ENCODE results near the gene CCDC13. TPM values are rescaled to one million over a fixed set of nuclear protein-coding genes. Genes with fewer than 3 reads are reported as not detected.
A peak's percentile ranks its signal among the peaks of the same experiment; 100 is the strongest.

The CCDC13 gene
- total RNA-seq (2014; rRNA removed; shearing (Covaris generic)) (0.22 and 1.3 TPM in 2 replicates), polyA plus RNA-seq (2016; fragmentation: Nextera tagmentation; extraction: Ambion mirVana) (0.41 and 1.1 TPM in 2 replicates)

GRCh38 chr3:42772670-42773408 is at the start of gene CCDC13:
Gene CCDC13 (minus strand): TSS chr3:42773253. CDS start chr3:42758345, 14,908 bp downstream.
- TF ChIP-seq EZH2phosphoT487 (IDR thresholded peaks at IDR 0.05; ENCODE audit: insufficient read depth, low read depth) (no peak), EZH2 (IDR thresholded peaks at IDR 0.05; ENCODE audit: insufficient read depth, poor library complexity, severe bottlenecking) (no peak)
- H3K4me1 ChIP-seq (ENCODE audit: insufficient read depth) = peaks cover 6% of the 10 kb centered on the region; the same call in 1 of the 2 replicates
- no peaks in the 10 kb centered on the region for H3K9me2 ChIP-seq (ENCODE audit: insufficient read depth)
- 7% methylated on average over 62 to 63 of the region's 63 CpGs for WGBS, 2 experiments (ENCODE audit: low coverage in 1 of 2, low lambda C conversion rate in 2 of 2, missing lambda C conversion rate in 2 of 2)
- peak; percentile 94 for DNase-seq
- no peaks in the 10 kb centered on the region for H4K20me1 ChIP-seq (ENCODE audit: insufficient read depth)
- H3K36me3 ChIP-seq (ENCODE audit: low read depth) = no peaks in the 10 kb centered on the region
- in situ Hi-C loops (cut with MboI) = no loop called here
- H3K9me3 ChIP-seq (ENCODE audit: low read depth) = no peaks in the 10 kb centered on the region
- no peaks in the 10 kb centered on the region for H3K79me2 ChIP-seq (ENCODE audit: insufficient read depth)
- H3K27ac ChIP-seq = peak within 1 kb of the TSS; percentile 24
- peak within 1 kb of the TSS; percentile 91 for H3K4me2 ChIP-seq (ENCODE audit: unreplicated experiment)
- no peaks in the 10 kb centered on the region for H3F3A ChIP-seq (ENCODE audit: insufficient read depth)
- H3K4me3 ChIP-seq = peak within 1 kb of the TSS; percentile 87
- H3K9ac ChIP-seq = peak within 1 kb of the TSS; percentile 79
- peak within 1 kb of the TSS; percentile 93 for H2AFZ ChIP-seq
- no peaks in the 10 kb centered on the region for H3K27me3 ChIP-seq (replicated peaks; ENCODE audit: insufficient read depth)

GRCh38 chr3:42822828-42823227 is 49.8 kb upstream of the CCDC13 start:
- WGBS, 2 experiments (ENCODE audit: low coverage in 1 of 2, low lambda C conversion rate in 2 of 2, missing lambda C conversion rate in 2 of 2) = 95 to 100% methylated on average over 3 of the region's 3 CpGs
- H3K36me3 ChIP-seq (ENCODE audit: low read depth) = no peaks in the 10 kb centered on the region
- H3K27ac ChIP-seq = no peak overlapping the region
- no peaks in the 10 kb centered on the region for H3K9me2 ChIP-seq (ENCODE audit: insufficient read depth)
- no peak overlapping the region for H3K9ac ChIP-seq
- peaks cover 13% of the 10 kb centered on the region for H3K27me3 ChIP-seq (replicated peaks; ENCODE audit: insufficient read depth)
- DNase-seq = no peak
- H3K4me1 ChIP-seq (ENCODE audit: insufficient read depth) = no peaks in the 10 kb centered on the region
- TF ChIP-seq EZH2phosphoT487 (IDR thresholded peaks at IDR 0.05; ENCODE audit: insufficient read depth, low read depth) (no peak), EZH2 (IDR thresholded peaks at IDR 0.05; ENCODE audit: insufficient read depth, poor library complexity, severe bottlenecking) (no peak)
- H3F3A ChIP-seq (ENCODE audit: insufficient read depth) = 0 out of 2 replicates have a peak, but pooled peaks cover 4% of the 10 kb centered on the region
- H3K4me2 ChIP-seq (ENCODE audit: unreplicated experiment) = no peak overlapping the region
- no peaks in the 10 kb centered on the region for H3K79me2 ChIP-seq (ENCODE audit: insufficient read depth)
- H3K9me3 ChIP-seq (ENCODE audit: low read depth) = no peaks in the 10 kb centered on the region
- no peak overlapping the region for H3K4me3 ChIP-seq
- in situ Hi-C loops (cut with MboI) = no loop called here
- no peaks in the 10 kb centered on the region for H4K20me1 ChIP-seq (ENCODE audit: insufficient read depth)
- H2AFZ ChIP-seq = 0 out of 2 replicates have a peak overlapping the region, but pooled peaks have one; percentile 22

GRCh38 chr3:42820746-42821051 is 47.6 kb upstream of the CCDC13 start:
- H3F3A ChIP-seq (ENCODE audit: insufficient read depth) = 0 out of 2 replicates have a peak, but pooled peaks cover 4% of the 10 kb centered on the region
- WGBS, 2 experiments (ENCODE audit: low coverage in 1 of 2, low lambda C conversion rate in 2 of 2, missing lambda C conversion rate in 2 of 2) = 92 to 98% methylated on average over 6 of the region's 6 CpGs
- peaks cover 6% of the 10 kb centered on the region for H3K27me3 ChIP-seq (replicated peaks; ENCODE audit: insufficient read depth)
- TF ChIP-seq EZH2 (IDR thresholded peaks at IDR 0.05; ENCODE audit: insufficient read depth, poor library complexity, severe bottlenecking) (no peak), EZH2phosphoT487 (IDR thresholded peaks at IDR 0.05; ENCODE audit: insufficient read depth, low read depth) (no peak)
- H3K4me1 ChIP-seq (ENCODE audit: insufficient read depth) = no peaks in the 10 kb centered on the region
- no peak overlapping the region for H3K27ac ChIP-seq
- no peaks in the 10 kb centered on the region for H3K79me2 ChIP-seq (ENCODE audit: insufficient read depth)
- in situ Hi-C loops (cut with MboI) = no loop called here
- no peak overlapping the region for H3K9ac ChIP-seq
- no peaks in the 10 kb centered on the region for H4K20me1 ChIP-seq (ENCODE audit: insufficient read depth)
- H3K4me2 ChIP-seq (ENCODE audit: unreplicated experiment) = no peak overlapping the region
- H3K9me3 ChIP-seq (ENCODE audit: low read depth) = no peaks in the 10 kb centered on the region
- H2AFZ ChIP-seq = no peak overlapping the region
- DNase-seq = no peak
- H3K36me3 ChIP-seq (ENCODE audit: low read depth) = no peaks in the 10 kb centered on the region
- no peak overlapping the region for H3K4me3 ChIP-seq
- H3K9me2 ChIP-seq (ENCODE audit: insufficient read depth) = no peaks in the 10 kb centered on the region

- Histone ChIP-seq H3K27ac (no peak overlapping the region), H3K9me2 (ENCODE audit: insufficient read depth) (no peaks in the 10 kb centered on the region), H3K27me3 (replicated peaks; ENCODE audit: insufficient read depth) (peaks cover 6% of the 10 kb centered on the region), H4K20me1 (ENCODE audit: insufficient read depth) (no peaks in the 10 kb centered on the region), H3K36me3 (ENCODE audit: low read depth) (no peaks in the 10 kb centered on the region), H3K9me3 (ENCODE audit: low read depth) (no peaks in the 10 kb centered on the region), H3K4me2 (ENCODE audit: unreplicated experiment) (no peak overlapping the region), H3F3A (ENCODE audit: insufficient read depth) (0 out of 2 replicates have a peak, but pooled peaks cover 4% of the 10 kb centered on the region), H3K79me2 (ENCODE audit: insufficient read depth) (no peaks in the 10 kb centered on the region), H3K9ac (no peak overlapping the region), H3K4me3 (no peak overlapping the region), H3K4me1 (ENCODE audit: insufficient read depth) (peaks cover 3% of the 10 kb centered on the region; the same call in 1 of the 2 replicates), H2AFZ (no peak overlapping the region)
- in situ Hi-C loops (cut with MboI) = no loop called here
- DNase-seq = no peak
- WGBS, 2 experiments (ENCODE audit: low coverage in 1 of 2, low lambda C conversion rate in 2 of 2, missing lambda C conversion rate in 2 of 2) = 63 to 65% methylated on average over 2 of the region's 2 CpGs
- no peak for TF ChIP-seq EZH2phosphoT487 (IDR thresholded peaks at IDR 0.05; ENCODE audit: insufficient read depth, low read depth)
- TF ChIP-seq EZH2 (IDR thresholded peaks at IDR 0.05; ENCODE audit: insufficient read depth, poor library complexity, severe bottlenecking) = no peak
Measured at GRCh38 chr3:42819351-42819965, 46.4 kb upstream of the CCDC13 start.

Measured in GM23248 (cell line).